ENCODE data around the gene GMDS. TPM values are rescaled to one million over a fixed set of nuclear protein-coding genes. Genes with fewer than 3 reads are reported as not detected.

The GMDS gene
- total and polyA plus RNA-seq, 2 of the 8 experiments (the other 6 are each of a cell fraction or from before 2014, with no cell fraction given), result 16.8 to 50.0 TPM

DNA sequence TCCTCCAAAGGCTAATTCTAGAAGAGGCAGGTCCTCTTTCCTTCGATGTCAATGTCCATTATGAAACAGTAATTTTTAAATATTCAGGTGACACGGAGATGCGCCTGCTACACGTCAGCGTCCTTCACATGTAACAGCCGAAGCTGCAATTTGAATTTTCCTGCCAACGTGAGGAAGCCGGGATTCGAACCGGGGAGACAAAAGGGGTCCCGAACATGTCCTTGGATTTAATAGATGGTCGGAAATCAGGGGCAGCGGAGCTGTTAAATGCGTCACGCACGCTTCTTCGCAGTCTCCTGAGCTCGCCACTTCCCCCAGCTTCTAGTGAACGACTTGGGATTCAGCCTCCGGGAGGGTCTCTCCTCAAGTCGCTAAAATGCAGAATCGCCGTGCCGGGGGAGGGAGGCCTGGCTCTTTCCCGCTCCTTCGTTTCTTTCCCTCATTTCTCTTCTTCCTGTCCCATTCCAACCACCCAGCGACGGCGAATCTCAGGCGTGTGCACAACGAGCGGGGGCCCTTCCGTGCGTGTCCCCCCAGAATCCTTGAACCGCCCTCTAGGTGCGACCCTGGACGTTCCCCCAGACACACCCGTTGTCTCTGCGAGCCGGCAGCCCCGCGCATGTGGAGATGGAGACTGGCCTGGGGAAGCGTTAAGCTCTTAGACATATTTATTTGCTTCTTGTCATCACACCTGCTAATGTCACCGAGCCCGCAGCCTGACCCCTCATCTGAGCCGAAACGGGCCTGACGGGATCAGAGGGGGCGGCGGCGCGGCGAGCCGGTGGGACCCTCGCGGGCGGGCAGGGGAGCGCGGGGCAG is 637.0 kb downstream of the GMDS start (continued):
- TF ChIP-seq KDM5A (IDR thresholded peaks at IDR 0.05; ENCODE audit: low read length) (no peak), RNF2 (IDR thresholded peaks at IDR 0.05; ENCODE audit: borderline replicate concordance, low read depth, low read length, missing control alignments, poor library complexity, severe bottlenecking) (peak; percentile 83), KDM4A (IDR thresholded peaks at IDR 0.05; ENCODE audit: low read depth, low read length, severe bottlenecking) (no peak), KDM1A (IDR thresholded peaks at IDR 0.05; ENCODE audit: borderline replicate concordance, low read length) (no peak), CREB1 (IDR thresholded peaks at IDR 0.05) (no peak), CEBPB (IDR thresholded peaks at IDR 0.05; ENCODE audit: low read depth, low read length) (no peak), MAFK (IDR thresholded peaks at IDR 0.05; ENCODE audit: low read depth, low read length) (no peak), SUZ12 (IDR thresholded peaks at IDR 0.05; ENCODE audit: low read length) (peak; percentile 96), SP1 (IDR thresholded peaks at IDR 0.05; ENCODE audit: low read depth, low read length) (no peak), ASH2L (IDR thresholded peaks at IDR 0.05; ENCODE audit: low read length) (no peak), SRF (IDR thresholded peaks at IDR 0.05; ENCODE audit: low read depth, low read length) (no peak), CHD2 (IDR thresholded peaks at IDR 0.05; ENCODE audit: low read length) (no peak), EZH2 (IDR thresholded peaks at IDR 0.05; ENCODE audit: low read depth, low read length, severe bottlenecking) (peak; percentile 97), JUN (IDR thresholded peaks at IDR 0.05; ENCODE audit: low read depth, low read length) (no peak), RBBP5 (IDR thresholded peaks at IDR 0.05; ENCODE audit: borderline replicate concordance, low read depth, low read length) (no peak)
- TF ChIP-seq, protein P1, sequence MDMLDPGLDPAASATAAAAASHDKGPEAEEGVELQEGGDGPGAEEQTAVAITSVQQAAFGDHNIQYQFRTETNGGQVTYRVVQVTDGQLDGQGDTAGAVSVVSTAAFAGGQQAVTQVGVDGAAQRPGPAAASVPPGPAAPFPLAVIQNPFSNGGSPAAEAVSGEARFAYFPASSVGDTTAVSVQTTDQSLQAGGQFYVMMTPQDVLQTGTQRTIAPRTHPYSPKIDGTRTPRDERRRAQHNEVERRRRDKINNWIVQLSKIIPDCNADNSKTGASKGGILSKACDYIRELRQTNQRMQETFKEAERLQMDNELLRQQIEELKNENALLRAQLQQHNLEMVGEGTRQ (IDR thresholded peaks at IDR 0.05; ENCODE audit: low read length), result no peak
- TF ChIP-seq, protein P2, sequence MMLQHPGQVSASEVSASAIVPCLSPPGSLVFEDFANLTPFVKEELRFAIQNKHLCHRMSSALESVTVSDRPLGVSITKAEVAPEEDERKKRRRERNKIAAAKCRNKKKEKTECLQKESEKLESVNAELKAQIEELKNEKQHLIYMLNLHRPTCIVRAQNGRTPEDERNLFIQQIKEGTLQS (IDR thresholded peaks at IDR 0.05; ENCODE audit: insufficient read depth, low read depth, low read length), result no peak
- TF ChIP-seq, protein P3, sequence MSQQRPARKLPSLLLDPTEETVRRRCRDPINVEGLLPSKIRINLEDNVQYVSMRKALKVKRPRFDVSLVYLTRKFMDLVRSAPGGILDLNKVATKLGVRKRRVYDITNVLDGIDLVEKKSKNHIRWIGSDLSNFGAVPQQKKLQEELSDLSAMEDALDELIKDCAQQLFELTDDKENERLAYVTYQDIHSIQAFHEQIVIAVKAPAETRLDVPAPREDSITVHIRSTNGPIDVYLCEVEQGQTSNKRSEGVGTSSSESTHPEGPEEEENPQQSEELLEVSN (IDR thresholded peaks at IDR 0.05), result peak; percentile 50; the same call in 1 of the 2 replicates
- TF ChIP-seq, protein P4, sequence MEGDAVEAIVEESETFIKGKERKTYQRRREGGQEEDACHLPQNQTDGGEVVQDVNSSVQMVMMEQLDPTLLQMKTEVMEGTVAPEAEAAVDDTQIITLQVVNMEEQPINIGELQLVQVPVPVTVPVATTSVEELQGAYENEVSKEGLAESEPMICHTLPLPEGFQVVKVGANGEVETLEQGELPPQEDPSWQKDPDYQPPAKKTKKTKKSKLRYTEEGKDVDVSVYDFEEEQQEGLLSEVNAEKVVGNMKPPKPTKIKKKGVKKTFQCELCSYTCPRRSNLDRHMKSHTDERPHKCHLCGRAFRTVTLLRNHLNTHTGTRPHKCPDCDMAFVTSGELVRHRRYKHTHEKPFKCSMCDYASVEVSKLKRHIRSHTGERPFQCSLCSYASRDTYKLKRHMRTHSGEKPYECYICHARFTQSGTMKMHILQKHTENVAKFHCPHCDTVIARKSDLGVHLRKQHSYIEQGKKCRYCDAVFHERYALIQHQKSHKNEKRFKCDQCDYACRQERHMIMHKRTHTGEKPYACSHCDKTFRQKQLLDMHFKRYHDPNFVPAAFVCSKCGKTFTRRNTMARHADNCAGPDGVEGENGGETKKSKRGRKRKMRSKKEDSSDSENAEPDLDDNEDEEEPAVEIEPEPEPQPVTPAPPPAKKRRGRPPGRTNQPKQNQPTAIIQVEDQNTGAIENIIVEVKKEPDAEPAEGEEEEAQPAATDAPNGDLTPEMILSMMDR (IDR thresholded peaks at IDR 0.05; ENCODE audit: control extremely low read depth in 1 of 3, insufficient read depth in 1 of 3, low read depth in 1 of 3, low read length in 3 of 3), result no peak
